NCI-H146 (cell line): Measurements from ENCODE around the gene KRT8.

Experiments used
- DNase-seq: peaks from one replicate; lab custom pipeline; 2025; lab: John Stamatoyannopoulos, UW

The KRT8 gene

DNA sequence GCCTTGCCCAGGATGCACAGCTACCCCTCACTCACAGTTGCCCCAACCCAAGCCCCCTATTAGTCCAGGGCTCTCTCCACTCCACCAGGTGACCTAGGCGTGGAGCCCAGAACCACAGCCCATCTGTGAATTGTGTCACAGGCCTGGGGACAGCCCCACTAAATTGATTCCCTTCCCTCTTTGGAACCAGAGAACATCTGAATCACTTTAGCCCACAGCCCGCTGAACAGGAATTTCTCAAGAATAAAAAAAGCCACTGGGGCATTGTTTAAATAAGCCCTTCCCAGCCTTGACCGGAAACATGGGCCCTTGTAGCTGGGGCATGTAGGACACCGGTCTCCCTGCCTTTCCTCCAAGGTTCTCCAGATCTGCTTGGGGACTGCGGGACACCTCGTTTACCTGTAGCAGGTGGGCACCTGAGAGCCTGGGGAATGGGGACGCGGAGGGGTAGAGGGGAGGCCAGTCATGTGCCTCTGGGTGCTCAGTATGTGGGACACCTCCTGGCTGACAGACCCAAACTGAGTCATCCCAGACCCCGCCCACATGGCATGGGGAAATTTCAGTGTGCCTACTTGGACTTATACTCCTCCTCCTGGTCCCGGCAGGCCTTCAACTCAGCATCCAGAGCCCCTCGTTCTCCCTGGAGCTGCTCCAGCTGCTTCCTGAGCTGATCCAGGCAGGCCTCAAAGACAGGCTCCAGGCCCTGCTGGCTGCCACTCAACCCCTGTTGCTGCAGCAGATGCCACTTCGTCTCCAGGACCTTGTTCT lies 57.4 kb downstream of the KRT8 start:
- no peak for DNase-seq
